DND-41 (cell line): ENCODE data around the gene FBXO28.

ENCODE experiments used
- EZH2 ChIP-seq: IDR thresholded peaks from 3 replicates; pipeline ENCODE4 v1.6.1; 2012; ENCODE audit warnings: borderline replicate concordance, low read depth, mild to moderate bottlenecking, moderate library complexity, low read length, inconsistent platforms; ENCODE audit not compliant: severe bottlenecking
- TF ChIP-seq, protein P1 (sequence below): IDR thresholded peaks from 2 replicates; pipeline ENCODE4 v1.5.1; 2012; ENCODE audit warnings: borderline replicate concordance, low read length, moderate library complexity, mild to moderate bottlenecking; ENCODE audit not compliant: poor library complexity, severe bottlenecking; ENCODE audit errors: extremely low read depth

DNA sequence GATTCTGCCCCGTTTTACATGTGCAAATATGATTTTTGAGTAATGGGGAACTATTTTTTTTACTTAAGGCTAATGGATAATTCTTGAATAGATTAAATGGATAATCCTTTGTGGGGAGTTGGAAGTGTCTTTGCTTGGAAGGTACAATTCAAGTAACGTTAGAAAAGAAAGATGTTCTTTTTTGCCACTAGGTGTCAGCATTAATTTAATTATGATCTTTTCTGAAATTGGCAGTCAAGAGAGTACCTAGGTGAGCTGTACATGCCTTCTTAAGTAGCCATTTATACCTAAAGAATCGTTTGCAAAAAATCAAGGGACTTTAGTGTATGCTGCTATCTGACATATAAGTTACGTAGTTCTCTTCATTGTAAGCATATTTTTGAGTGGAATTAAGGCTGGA, 2.2 kb downstream of the FBXO28 start:
- TF ChIP-seq, protein P1, sequence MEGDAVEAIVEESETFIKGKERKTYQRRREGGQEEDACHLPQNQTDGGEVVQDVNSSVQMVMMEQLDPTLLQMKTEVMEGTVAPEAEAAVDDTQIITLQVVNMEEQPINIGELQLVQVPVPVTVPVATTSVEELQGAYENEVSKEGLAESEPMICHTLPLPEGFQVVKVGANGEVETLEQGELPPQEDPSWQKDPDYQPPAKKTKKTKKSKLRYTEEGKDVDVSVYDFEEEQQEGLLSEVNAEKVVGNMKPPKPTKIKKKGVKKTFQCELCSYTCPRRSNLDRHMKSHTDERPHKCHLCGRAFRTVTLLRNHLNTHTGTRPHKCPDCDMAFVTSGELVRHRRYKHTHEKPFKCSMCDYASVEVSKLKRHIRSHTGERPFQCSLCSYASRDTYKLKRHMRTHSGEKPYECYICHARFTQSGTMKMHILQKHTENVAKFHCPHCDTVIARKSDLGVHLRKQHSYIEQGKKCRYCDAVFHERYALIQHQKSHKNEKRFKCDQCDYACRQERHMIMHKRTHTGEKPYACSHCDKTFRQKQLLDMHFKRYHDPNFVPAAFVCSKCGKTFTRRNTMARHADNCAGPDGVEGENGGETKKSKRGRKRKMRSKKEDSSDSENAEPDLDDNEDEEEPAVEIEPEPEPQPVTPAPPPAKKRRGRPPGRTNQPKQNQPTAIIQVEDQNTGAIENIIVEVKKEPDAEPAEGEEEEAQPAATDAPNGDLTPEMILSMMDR, result peak; percentile 74
- no peak for TF ChIP-seq EZH2
